Measurements from ENCODE around the gene KCNMA1. TPM values are rescaled to one million over a fixed set of nuclear protein-coding genes. Genes with fewer than 3 reads are reported as not detected.

KCNMA1 gene
- total RNA-seq, 1 experiment from 2014 or later: 0.70 TPM

DNA sequence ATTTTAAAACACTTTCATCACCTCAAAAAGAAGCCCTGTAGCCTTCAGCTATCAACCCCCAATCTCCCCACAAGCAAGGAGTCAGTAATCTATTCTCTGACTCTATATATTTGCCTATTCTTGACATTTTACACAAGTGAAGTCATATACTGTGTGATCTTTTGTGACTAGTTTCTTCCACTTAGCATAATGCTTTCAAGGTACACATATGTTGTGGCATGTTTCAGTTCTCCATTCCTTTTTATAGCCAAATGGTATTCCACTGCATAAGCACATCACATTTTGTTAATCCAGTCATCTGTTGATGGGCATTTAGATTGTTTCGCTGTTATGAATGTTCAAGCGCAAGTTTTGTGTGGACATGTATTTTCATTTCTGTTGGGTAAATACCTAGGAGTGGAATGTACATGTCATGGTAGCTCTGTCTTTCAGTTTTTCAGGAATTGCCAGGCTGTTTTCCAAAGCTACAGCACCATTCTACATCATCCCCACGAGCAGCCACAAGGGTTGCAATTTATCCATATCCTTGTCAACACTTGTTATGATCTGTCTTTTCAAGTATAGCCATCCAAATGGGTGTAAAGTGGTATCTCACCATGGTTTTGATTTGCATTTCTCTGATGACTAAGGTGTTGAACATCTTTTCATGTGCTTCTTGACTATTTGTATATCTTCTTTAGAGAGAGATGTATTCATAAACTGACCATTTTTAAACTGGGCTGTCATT lies 405.6 kb downstream of the KCNMA1 start:
- Histone ChIP-seq H3K9me2 (ENCODE audit: insufficient read depth) (no peaks in the 10 kb centered on the region; the same call in 1 of the 2 replicates), H3K9me3 (ENCODE audit: insufficient read depth, low read depth) (no peaks in the 10 kb centered on the region), H3K27ac (no peak overlapping the region), H3F3A (ENCODE audit: insufficient read depth, low read depth) (no peaks in the 10 kb centered on the region), H3K4me2 (no peak overlapping the region), H2AFZ (no peak overlapping the region), H3K36me3 (ENCODE audit: low read depth) (no peaks in the 10 kb centered on the region), H3K79me2 (ENCODE audit: low read depth) (no peaks in the 10 kb centered on the region), H4K20me1 (ENCODE audit: insufficient read depth) (no peaks in the 10 kb centered on the region), H3K27me3 (ENCODE audit: insufficient read depth, low read depth) (no peaks in the 10 kb centered on the region), H3K4me3 (no peak overlapping the region), H3K4me1 (replicated peaks; ENCODE audit: insufficient read depth) (no peaks in the 10 kb centered on the region)
- intact Hi-C loops (cut with micrococcal nuclease; ENCODE audit: unreplicated experiment): no loop called here
- ChIA-PET POLR2A (ENCODE audit: unreplicated experiment) (interaction anchor here (0.6 kb wide), 1 partner anchor 211 kb away, joined by 9 read pairs; no protein-coding TSS in a partner anchor), CTCF (interaction anchor here (0.6 kb wide), 1 partner anchor 329 kb away, joined by 3 read pairs; no protein-coding TSS in a partner anchor)
- DNase-seq: no peak
- no TSS peak for BruUV-seq (replicated peaks)
- TF ChIP-seq, protein P1, sequence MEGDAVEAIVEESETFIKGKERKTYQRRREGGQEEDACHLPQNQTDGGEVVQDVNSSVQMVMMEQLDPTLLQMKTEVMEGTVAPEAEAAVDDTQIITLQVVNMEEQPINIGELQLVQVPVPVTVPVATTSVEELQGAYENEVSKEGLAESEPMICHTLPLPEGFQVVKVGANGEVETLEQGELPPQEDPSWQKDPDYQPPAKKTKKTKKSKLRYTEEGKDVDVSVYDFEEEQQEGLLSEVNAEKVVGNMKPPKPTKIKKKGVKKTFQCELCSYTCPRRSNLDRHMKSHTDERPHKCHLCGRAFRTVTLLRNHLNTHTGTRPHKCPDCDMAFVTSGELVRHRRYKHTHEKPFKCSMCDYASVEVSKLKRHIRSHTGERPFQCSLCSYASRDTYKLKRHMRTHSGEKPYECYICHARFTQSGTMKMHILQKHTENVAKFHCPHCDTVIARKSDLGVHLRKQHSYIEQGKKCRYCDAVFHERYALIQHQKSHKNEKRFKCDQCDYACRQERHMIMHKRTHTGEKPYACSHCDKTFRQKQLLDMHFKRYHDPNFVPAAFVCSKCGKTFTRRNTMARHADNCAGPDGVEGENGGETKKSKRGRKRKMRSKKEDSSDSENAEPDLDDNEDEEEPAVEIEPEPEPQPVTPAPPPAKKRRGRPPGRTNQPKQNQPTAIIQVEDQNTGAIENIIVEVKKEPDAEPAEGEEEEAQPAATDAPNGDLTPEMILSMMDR (conservative IDR thresholded peaks at IDR 0.05): no peak
- TF ChIP-seq EZH2 (IDR thresholded peaks at IDR 0.05; ENCODE audit: low read depth): no peak

DNA sequence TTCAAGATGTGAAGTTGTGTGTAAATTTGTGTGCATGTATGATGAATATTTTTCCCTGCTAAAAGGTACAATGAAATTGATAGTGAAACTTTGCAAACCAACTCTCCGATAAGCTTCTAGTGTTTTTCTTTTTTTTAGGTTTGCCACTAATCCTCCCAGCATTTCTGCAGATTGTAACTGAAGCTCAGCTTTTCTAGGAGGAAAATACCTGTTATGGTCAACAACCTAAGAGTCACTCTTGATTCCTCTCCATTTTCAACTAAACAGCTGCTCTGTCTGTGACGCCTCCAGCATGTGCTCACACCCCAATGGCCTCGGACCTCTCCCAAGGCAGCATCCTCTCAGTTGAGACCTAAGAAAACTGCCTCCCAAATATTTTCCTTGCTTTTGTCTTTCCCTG lies 406.2 kb downstream of the KCNMA1 start:
- ChIA-PET POLR2A (ENCODE audit: unreplicated experiment) (interaction anchor here (0.6 kb wide), 1 partner anchor 212 kb away, joined by 9 read pairs; no protein-coding TSS in a partner anchor), CTCF (no interaction called here)
- no peaks in the 10 kb centered on the region for H4K20me1 ChIP-seq (ENCODE audit: insufficient read depth)
- H3K9me3 ChIP-seq (ENCODE audit: insufficient read depth, low read depth): no peaks in the 10 kb centered on the region
- H3K27ac ChIP-seq: no peak overlapping the region
- H3K4me2 ChIP-seq: no peak overlapping the region
- DNase-seq: no peak
- H3K4me1 ChIP-seq (replicated peaks; ENCODE audit: insufficient read depth): no peaks in the 10 kb centered on the region
- TF ChIP-seq, protein P1 (conservative IDR thresholded peaks at IDR 0.05): no peak
- TF ChIP-seq EZH2 (IDR thresholded peaks at IDR 0.05; ENCODE audit: low read depth): no peak
- no peaks in the 10 kb centered on the region for H3F3A ChIP-seq (ENCODE audit: insufficient read depth, low read depth)
- H3K36me3 ChIP-seq (ENCODE audit: low read depth): no peaks in the 10 kb centered on the region
- BruUV-seq (replicated peaks): no TSS peak
- H3K9me2 ChIP-seq (ENCODE audit: insufficient read depth): no peaks in the 10 kb centered on the region; the same call in 1 of the 2 replicates
- no peak overlapping the region for H3K4me3 ChIP-seq
- H3K79me2 ChIP-seq (ENCODE audit: low read depth): no peaks in the 10 kb centered on the region
- no peak overlapping the region for H2AFZ ChIP-seq
- no peaks in the 10 kb centered on the region for H3K27me3 ChIP-seq (ENCODE audit: insufficient read depth, low read depth)
- intact Hi-C loops (cut with micrococcal nuclease; ENCODE audit: unreplicated experiment): no loop called here

DNA sequence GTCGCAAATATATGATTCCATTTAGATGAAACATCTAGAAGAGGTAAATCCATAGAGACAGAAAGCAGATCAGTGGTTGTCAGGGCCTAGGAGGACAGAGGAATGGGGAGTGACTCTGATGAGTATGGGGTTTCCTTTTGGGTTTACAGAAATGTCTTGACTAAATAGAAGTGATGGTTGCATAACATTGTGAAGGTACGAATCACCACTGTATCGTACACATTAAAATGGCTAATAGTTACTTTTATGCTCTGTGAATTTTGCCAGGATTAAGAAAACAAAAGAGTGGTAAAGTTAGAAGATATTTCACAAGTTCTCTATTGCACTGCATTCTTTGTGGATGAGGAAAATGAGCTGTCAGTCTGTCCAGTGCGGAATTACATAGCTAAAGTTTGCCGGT lies 407.4 kb downstream of the KCNMA1 start:
- H3K4me1 ChIP-seq (replicated peaks; ENCODE audit: insufficient read depth): no peaks in the 10 kb centered on the region; the same call in 1 of the 2 replicates
- intact Hi-C loops (cut with micrococcal nuclease; ENCODE audit: unreplicated experiment): no loop called here
- H3K4me3 ChIP-seq: no peak overlapping the region
- no peaks in the 10 kb centered on the region for H3K36me3 ChIP-seq (ENCODE audit: low read depth)
- H2AFZ ChIP-seq: no peak overlapping the region
- no TSS peak for BruUV-seq (replicated peaks)
- no peaks in the 10 kb centered on the region for H4K20me1 ChIP-seq (ENCODE audit: insufficient read depth)
- no peaks in the 10 kb centered on the region; the same call in 1 of the 2 replicates for H3K9me2 ChIP-seq (ENCODE audit: insufficient read depth)
- no peak for DNase-seq
- no peak overlapping the region for H3K4me2 ChIP-seq
- H3K27me3 ChIP-seq (ENCODE audit: insufficient read depth, low read depth): no peaks in the 10 kb centered on the region
- TF ChIP-seq, protein P1 (conservative IDR thresholded peaks at IDR 0.05): no peak
- CTCF ChIA-PET: no interaction called here
- H3K79me2 ChIP-seq (ENCODE audit: low read depth): no peaks in the 10 kb centered on the region
- POLR2A ChIA-PET (ENCODE audit: unreplicated experiment): no interaction called here
- no peaks in the 10 kb centered on the region for H3F3A ChIP-seq (ENCODE audit: insufficient read depth, low read depth)
- H3K27ac ChIP-seq: no peak overlapping the region
- H3K9me3 ChIP-seq (ENCODE audit: insufficient read depth, low read depth): no peaks in the 10 kb centered on the region

Data from PC-9 (cell line).